ENCODE data around the gene ERFL.

Gene ERFL

GRCh38 chr19:41951686-41952172 lies 23.5 kb upstream of the ERFL start (continued):
- TF ChIP-seq PRDM2 (tag by site-specific recombination; IDR thresholded peaks at IDR 0.05; ENCODE audit: borderline replicate concordance) (no peak), ZNF600 (tag by site-specific recombination; IDR thresholded peaks at IDR 0.05) (peak; percentile 80), ZNF391 (tag by site-specific recombination; IDR thresholded peaks at IDR 0.05; ENCODE audit: borderline replicate concordance, low read depth) (peak; percentile 48; the same call in 1 of the 2 replicates), ZNF335 (tag by site-specific recombination; conservative IDR thresholded peaks at IDR 0.05) (0 out of 2 replicates have a peak, but pooled peaks have one; percentile 23), ZNF223 (tag by site-specific recombination; IDR thresholded peaks at IDR 0.05) (no peak), GLIS2 (tag by site-specific recombination; IDR thresholded peaks at IDR 0.05) (peak; percentile 83), ZFHX2 (tag by site-specific recombination; conservative IDR thresholded peaks at IDR 0.05) (0 out of 2 replicates have a peak, but pooled peaks have one; percentile 23), PRDM10 (tag by site-specific recombination; IDR thresholded peaks at IDR 0.05) (peak; percentile 86), ZNF561 (tag by site-specific recombination; IDR thresholded peaks at IDR 0.05; ENCODE audit: borderline replicate concordance) (0 out of 2 replicates have a peak, but pooled peaks have one; percentile 42), ZNF114 (tag by site-specific recombination; IDR thresholded peaks at IDR 0.05) (no peak), SP3 (tag by site-specific recombination; IDR thresholded peaks at IDR 0.05) (peak; percentile 69), ZNF571 (tag by site-specific recombination; IDR thresholded peaks at IDR 0.05) (no peak), ZNF658 (tag by site-specific recombination; IDR thresholded peaks at IDR 0.05) (no peak), ZFP69B (tag by site-specific recombination; IDR thresholded peaks at IDR 0.05) (0 out of 2 replicates have a peak, but pooled peaks have one; percentile 41), PATZ1 (tag by site-specific recombination; IDR thresholded peaks at IDR 0.05) (peak; percentile 70), ZNF239 (tag by site-specific recombination; IDR thresholded peaks at IDR 0.05) (no peak), PBX3 (CRISPR knock-in tag; IDR thresholded peaks at IDR 0.05) (no peak), KLF16 (tag by site-specific recombination; IDR thresholded peaks at IDR 0.05) (peak; percentile 90), KLF1 (tag by site-specific recombination; IDR thresholded peaks at IDR 0.05) (peak; percentile 67), ZNF292 (tag by site-specific recombination; IDR thresholded peaks at IDR 0.05; ENCODE audit: borderline replicate concordance, low read depth) (no peak), ZNF704 (tag by site-specific recombination; IDR thresholded peaks at IDR 0.05) (no peak), MZF1 (tag by site-specific recombination; IDR thresholded peaks at IDR 0.05; ENCODE audit: borderline replicate concordance) (peak; percentile 14; the same call in 1 of the 2 replicates), ZBTB6 (tag by site-specific recombination; IDR thresholded peaks at IDR 0.05) (no peak), ZBTB20 (tag by site-specific recombination; IDR thresholded peaks at IDR 0.05) (peak; percentile 30; the same call in 1 of the 2 replicates), KLF8 (tag by site-specific recombination; IDR thresholded peaks at IDR 0.05) (peak; percentile 73; the same call in 1 of the 2 replicates)
